Renal pelvis (tissue), 12 donors: ENCODE measurements around the gene HS2ST1. TPM values are rescaled to one million over a fixed set of nuclear protein-coding genes. Genes with fewer than 3 reads are reported as not detected.
"Not testable (repeated sequence)": the region's sequence is repeated elsewhere in the genome, so short reads cannot be mapped to it uniquely, and the experiment has no call there.

Experiments
- DNase-seq: peaks from one replicate; pipeline ENCODE4 v3.0.0-alpha.2; 2013
- long read RNA-seq, 16 experiments: transcript quantifications; one replicate each; lab custom pipeline, GENCODE V29; 2026
- polyA plus RNA-seq, 3 donors: library from polyadenylated mRNA; unstranded; fragments of 120-200 nt; gene quantifications; one replicate each; pipeline ENCODE4 v1.2.1, GENCODE V29; 2013; ENCODE audit not compliant: insufficient read length in 3 of 3

HS2ST1 gene
- 10 to 100 TPM; 37.7 to 42.8 (median 41.7) TPM for polyA plus RNA-seq
- long read RNA-seq, donor 1, full-length matches to known transcripts: 12 of 12 reads
- long read RNA-seq, donor 1, partial matches to known transcripts: 0 of 12 reads
- long read RNA-seq, donor 1, other reads (novel, unspliced or antisense): 0 of 12 reads
- long read RNA-seq, donor 2, full-length matches to known transcripts: 14 of 14 reads
- long read RNA-seq, donor 2, partial matches to known transcripts: 0 of 14 reads
- long read RNA-seq, donor 2, other reads (novel, unspliced or antisense): 0 of 14 reads
- long read RNA-seq, donor 3, full-length matches to known transcripts: 14 of 14 reads
- long read RNA-seq, donor 3, partial matches to known transcripts: 0 of 14 reads
- long read RNA-seq, donor 3, other reads (novel, unspliced or antisense): 0 of 14 reads
- long read RNA-seq, donor 4, full-length matches to known transcripts: 4 of 4 reads
- long read RNA-seq, donor 4, partial matches to known transcripts: 0 of 4 reads
- long read RNA-seq, donor 4, other reads (novel, unspliced or antisense): 0 of 4 reads
- long read RNA-seq, donor 5, full-length matches to known transcripts: 8 of 8 reads
- long read RNA-seq, donor 5, partial matches to known transcripts: 0 of 8 reads
- long read RNA-seq, donor 5, other reads (novel, unspliced or antisense): 0 of 8 reads
- long read RNA-seq, donor 6, full-length matches to known transcripts: 11 of 11 reads
- long read RNA-seq, donor 6, partial matches to known transcripts: 0 of 11 reads
- long read RNA-seq, donor 6, other reads (novel, unspliced or antisense): 0 of 11 reads
- long read RNA-seq, donor 7, full-length matches to known transcripts: 16 of 22 reads
- long read RNA-seq, donor 7, partial matches to known transcripts: 6 of 22 reads
- long read RNA-seq, donor 7, other reads (novel, unspliced or antisense): 0 of 22 reads
- long read RNA-seq, donor 8, full-length matches to known transcripts: 9 of 9 reads
- long read RNA-seq, donor 8, partial matches to known transcripts: 0 of 9 reads
- long read RNA-seq, donor 8, other reads (novel, unspliced or antisense): 0 of 9 reads
- long read RNA-seq, donor 9, full-length matches to known transcripts: 15 of 15 reads
- long read RNA-seq, donor 9, partial matches to known transcripts: 0 of 15 reads
- long read RNA-seq, donor 9, other reads (novel, unspliced or antisense): 0 of 15 reads
- long read RNA-seq, donor 10, full-length matches to known transcripts: 7 of 15 reads
- long read RNA-seq, donor 10, partial matches to known transcripts: 8 of 15 reads
- long read RNA-seq, donor 10, other reads (novel, unspliced or antisense): 0 of 15 reads
- long read RNA-seq, donor 11, full-length matches to known transcripts: 16 of 16 reads
- long read RNA-seq, donor 11, partial matches to known transcripts: 0 of 16 reads
- long read RNA-seq, donor 11, other reads (novel, unspliced or antisense): 0 of 16 reads
- long read RNA-seq, donor 12, full-length matches to known transcripts: 18 of 18 reads
- long read RNA-seq, donor 12, partial matches to known transcripts: 0 of 18 reads
- long read RNA-seq, donor 12, other reads (novel, unspliced or antisense): 0 of 18 reads
- long read RNA-seq, donor 13, full-length matches to known transcripts: 7 of 7 reads
- long read RNA-seq, donor 13, partial matches to known transcripts: 0 of 7 reads
- long read RNA-seq, donor 13, other reads (novel, unspliced or antisense): 0 of 7 reads
- long read RNA-seq, donor 14: 0 reads
- long read RNA-seq, donor 15, full-length matches to known transcripts: 8 of 13 reads
- long read RNA-seq, donor 15, partial matches to known transcripts: 0 of 13 reads
- long read RNA-seq, donor 15, other reads (novel, unspliced or antisense): 5 of 13 reads
- long read RNA-seq, donor 16, full-length matches to known transcripts: 10 of 15 reads
- long read RNA-seq, donor 16, partial matches to known transcripts: 5 of 15 reads
- long read RNA-seq, donor 16, other reads (novel, unspliced or antisense): 0 of 15 reads

DNA sequence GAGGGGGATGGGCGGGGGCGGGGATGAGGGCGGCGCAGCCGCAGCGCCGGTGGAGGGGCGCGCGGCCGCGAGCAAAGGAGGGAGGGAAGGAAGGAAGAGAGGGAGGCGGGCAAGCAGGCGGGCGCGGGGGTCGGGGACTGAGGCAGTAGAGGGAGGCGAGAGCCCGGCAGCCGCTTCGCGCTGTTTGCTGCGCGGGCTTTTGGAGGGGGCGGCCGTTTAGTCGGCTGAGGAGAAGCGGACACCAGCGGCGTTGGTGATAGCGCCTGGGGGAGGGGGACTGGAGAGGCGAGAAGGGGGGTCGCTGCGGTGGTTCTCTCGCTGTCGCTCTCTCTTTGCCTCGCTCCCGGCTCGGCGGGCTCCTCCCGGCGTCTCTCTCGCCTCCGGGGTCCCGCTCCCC is at the start of gene HS2ST1:
Gene HS2ST1 (plus strand): TSS at position 35 of the 397 bp plus-strand sequence.
- no peak for DNase-seq

DNA sequence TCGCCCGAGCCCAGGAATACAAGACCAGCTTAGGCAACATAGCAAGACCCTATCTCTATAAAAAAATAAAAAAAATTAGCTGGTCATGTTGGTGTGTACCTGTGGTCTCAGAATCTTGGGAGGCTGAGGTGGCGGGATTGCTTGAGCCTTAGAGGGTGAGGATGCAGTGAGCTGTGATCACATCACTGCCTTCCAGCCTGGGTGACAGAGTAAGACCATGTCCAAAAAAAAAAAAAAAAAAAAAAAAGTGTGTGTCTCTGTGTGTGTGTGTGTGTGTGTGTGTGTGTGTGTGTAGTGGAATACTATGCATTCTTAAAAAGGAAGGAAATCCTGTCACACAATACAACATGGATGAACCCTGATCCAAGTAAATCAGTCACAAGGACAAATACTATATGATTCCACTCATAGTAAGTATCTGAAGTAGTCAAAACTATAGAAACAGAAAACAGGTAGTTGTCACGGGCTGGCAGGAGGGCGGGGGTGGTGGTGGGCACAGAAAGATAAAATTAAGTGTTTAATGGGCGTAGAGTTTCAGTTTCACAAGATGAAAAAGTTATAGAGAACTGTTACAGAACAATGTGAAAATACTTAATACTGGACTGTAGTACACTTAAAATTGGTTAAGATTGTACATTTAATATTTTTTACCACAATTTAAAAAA is 48.3 kb upstream of the HS2ST1 start:
- DNase-seq: no peak

DNA sequence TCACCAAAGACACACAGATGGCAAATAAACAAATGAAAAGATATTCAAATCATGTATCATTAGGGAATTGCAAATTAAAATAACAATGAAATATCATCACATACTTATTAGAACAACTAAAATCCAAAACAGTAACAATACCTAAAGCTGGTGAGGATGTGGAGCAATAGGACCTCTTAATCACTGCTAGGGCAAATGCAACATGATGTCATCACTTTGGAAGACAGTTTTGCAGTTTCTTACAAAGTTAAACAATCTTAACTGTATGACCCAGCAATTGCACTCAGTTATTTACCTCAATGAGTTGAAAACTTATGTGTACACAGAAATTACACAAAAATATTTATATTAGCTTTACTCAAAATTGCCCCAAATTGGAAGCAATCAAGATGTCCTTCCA is 47.8 kb upstream of the HS2ST1 start:
- DNase-seq: no peak

DNA sequence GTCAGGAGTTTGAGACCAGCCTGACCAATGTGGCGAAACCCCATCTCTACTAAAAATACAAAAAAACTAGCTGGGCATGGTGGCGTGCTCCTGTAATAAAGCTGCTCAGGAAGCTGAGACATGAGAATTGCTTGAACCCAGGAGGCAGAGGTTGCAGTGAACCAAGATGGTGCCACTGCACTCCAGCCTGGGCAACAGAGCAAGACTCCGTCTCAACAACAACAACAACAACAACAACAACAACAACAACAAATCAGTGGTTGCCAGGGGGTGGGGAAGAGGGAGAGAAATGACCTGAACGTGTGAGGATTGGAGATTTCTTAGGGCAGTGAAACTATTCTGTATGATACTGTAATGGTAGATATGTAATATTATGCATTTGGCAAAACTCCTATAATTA is 47.2 kb upstream of the HS2ST1 start:
- not testable (repeated sequence) for DNase-seq

DNA sequence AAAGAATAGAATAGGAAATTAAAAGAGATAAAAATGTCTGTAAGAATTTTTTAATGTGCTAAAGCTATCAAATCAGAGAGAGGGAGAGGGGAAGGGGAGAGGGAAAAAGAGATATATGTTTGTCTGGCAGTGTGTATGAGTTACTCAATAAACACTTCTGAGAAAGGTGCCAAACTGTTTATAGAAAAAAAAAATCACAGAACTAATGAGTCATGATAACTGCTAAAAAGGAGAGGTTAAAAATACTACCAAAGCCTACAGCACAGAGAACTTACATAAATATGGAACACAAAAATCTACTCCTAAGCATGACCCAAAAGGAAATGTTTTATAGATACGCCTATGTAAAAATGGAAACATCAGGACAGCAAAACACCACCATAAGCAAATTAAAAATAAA is 46.0 kb upstream of the HS2ST1 start:
- DNase-seq: no peak

DNA sequence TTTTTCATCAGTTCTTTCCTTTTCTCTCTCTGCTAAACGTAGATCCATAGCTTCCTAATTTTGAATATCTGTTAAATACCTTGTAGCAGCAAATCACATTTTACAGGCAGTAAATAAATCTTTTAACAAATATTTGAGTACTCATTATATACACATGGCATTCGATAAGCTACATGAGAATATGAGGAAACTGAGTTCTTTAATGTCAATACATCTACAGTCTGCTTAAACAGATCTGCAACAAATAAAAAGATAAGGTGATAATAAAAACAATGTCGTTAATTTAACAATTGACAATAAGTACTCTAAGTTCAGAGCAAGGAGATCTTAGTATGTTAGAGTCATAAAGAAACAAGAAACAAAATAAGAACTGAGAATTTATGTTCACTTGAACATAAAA is 43.4 kb upstream of the HS2ST1 start:
- no peak for DNase-seq

DNA sequence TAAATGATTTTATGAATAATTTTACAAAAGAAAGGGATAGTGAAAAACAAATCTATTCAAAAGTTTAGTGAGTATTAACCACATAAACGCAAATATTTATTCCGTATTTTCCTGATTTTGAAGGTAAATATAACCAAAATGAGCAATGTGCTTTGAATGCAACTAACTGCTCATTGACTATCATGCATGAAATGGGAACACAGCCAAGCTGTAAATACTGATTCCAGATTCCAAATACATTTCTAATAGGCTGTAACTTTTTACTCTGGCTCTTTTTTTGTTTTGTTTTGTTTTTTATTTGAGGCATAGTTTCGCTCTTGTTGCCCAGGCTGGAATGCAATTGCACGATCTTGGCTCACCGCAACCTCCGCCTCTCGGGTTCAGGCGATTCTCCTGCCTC is 42.3 kb upstream of the HS2ST1 start:
- no peak for DNase-seq

DNA sequence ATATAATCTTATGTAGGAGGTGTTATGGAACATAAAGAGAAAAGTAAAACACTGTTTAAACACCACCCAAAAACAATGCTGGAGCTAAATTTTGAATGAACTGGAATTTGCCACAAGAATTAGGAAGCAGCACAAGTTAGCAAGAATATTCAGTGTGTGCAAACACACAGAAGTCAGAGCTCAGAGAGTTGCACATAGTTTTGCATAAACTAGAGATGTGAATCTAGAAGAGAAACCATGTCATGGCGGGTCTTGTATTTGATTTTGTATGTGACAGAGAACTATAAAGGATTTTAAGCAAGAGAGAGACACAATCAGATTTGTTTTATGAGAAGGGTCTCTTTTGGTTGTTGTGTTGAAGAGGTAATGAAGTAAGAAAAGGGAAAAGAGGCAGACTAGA is 38.7 kb upstream of the HS2ST1 start:
- DNase-seq: no peak

DNA sequence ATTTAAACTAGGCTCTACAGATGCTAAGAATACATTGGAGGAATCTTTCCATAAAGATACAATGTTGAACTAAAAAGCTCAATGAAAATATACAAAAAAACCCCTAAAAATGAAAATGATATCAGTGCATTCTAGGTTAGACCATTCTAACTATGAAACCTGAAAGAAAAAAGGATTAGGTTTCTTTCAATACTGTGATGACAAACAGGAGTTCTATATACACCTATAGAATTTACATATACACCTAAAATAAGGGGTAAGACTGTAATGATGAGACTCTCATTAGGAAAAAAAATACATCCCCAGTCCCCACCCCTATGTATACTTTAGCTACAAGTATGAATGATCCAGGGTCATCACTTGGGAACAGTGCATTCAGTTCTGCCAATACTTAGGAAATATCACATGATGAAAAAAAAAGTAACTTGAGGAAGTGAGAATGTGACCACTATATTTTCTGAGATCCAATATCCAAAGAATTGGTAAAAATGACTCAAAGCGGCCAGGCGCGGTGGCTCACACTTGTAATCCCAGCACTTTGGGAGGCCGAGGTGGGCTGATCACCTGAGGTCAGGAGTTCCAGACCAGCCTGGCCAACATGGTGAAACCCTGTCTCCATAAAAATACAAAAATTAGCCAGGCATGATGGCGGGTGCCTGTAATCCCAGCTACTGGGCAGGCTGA is 26.8 kb upstream of the HS2ST1 start:
- no peak for DNase-seq

DNA sequence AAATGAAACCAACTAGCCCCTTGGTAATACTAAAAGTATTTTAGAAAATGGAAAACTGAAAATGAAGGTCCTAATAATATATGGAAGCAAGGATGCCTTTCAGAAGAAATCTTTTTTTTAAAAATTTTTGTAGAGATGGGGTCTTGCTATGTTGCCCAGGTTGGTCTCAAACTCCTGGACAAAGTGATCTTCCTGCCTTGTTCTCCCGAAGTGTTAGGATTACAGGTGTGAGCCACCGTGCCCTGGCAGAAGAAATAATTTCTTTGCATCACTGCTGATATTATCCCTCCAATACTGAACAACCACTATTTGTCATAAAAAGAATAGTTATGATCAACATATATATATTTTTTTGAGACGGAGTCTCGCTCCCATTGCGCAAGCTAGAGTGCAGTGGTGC is 26.1 kb upstream of the HS2ST1 start:
- DNase-seq: no peak

DNA sequence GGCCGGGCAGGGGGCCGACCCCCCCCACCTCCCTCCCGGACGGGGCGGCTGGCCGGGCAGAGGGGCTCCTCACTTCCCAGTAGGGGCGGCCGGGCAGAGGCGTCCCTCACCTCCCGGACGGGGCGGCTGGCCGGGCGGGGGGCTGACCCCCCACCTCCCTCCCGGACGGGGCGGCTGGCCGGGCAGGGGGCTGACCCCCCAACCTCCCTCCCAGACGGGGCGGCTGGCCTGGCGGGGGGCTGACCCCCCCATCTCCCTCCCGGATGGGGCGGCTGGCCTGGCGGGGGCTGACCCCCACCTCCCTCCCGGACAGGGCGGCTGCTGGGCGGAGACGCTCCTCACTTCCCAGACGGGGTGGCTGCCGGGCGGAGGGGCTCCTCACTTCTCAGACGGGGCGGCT is 15.0 kb upstream of the HS2ST1 start:
- DNase-seq: not testable (repeated sequence)

DNA sequence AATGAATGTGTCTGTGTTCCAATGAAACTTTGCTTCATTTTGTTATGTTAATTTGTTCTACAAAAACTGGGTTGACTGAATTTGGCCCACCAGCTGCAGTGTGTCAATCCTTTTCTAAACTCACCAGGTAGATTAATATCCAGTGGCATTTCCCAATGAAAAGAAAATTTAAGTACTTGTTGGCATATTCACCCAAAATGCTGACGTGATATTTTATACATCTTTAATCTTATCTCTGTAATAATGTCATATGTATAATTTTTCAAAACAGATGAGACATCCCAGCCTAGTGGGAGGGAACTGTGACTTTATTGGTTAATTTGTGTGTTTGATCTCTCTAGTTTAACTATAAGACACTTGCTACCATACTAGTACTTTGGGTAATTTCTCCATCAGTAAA is 8.6 kb upstream of the HS2ST1 start:
- DNase-seq: no peak

DNA sequence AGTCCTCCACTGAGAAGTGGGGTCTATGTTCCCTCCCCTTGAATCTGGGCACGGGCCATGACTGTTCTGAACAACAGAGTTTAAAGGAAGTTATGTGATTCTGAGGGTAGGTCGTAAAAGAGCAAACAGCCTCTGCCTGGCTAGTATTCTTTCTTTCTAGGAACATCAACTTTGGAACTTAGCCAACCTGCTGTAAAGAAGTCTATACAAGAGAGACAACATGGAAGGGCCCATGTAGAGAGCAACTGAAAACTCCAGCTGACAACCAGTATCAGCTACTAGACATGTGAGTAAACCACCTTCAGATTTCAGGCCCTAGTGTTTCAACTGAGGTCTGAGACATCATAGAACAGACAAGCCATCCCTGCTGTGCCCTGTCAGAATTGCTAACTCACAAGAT is 8.0 kb upstream of the HS2ST1 start:
- DNase-seq: no peak

DNA sequence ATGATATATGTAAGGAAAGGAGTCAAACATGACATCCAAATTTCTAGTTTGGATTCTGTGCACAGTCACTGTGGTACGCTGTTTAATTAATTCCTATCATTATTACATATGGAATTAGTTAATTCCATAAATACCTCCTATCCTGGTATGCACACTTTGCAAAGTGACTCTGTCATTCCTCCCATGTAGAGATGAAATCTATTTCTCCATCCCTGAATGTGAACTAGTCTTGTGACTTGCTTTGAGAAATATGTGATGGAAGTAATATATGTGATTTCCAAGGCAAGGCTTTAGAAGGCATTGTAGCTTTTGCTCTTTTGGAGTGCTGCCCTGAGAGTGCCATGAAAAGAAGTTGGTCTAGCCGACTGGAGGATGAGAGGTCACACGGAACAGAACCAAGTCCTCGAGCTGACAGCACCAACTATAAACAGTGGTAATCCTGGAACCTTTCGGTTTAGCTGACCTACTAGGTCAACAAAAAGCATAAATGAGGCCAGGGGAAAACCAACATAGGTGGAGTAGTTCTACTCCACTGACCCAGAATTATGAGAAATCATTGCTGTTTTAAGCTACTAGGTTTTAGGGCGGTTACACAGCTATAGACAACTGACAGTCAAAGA is 2.0 kb upstream of the HS2ST1 start:
- DNase-seq: no peak

DNA sequence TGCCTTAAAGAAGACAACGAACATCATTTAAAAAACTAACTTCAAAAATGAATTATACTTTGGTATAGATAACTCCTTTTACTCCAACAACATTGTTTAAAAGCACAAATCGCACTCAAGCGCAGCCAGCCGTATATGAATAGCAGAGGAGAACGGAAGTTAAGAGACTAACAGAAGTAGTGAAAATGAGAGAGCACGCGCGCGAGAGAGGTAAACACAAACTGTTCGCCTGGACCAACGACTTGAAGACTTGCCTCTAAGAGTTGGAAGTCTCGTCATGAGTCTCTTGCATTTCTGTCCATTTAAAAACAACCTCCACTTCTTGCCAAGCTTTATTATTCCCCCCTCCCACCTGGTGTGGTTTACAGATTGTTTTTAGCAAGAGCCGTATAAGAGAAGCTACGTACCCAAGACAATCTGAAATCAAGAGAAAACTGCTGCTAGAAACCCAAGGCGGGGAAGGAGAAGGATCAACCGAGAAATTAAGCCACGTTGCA is 988 bp upstream of the HS2ST1 start:
- peak; percentile 24 for DNase-seq

DNA sequence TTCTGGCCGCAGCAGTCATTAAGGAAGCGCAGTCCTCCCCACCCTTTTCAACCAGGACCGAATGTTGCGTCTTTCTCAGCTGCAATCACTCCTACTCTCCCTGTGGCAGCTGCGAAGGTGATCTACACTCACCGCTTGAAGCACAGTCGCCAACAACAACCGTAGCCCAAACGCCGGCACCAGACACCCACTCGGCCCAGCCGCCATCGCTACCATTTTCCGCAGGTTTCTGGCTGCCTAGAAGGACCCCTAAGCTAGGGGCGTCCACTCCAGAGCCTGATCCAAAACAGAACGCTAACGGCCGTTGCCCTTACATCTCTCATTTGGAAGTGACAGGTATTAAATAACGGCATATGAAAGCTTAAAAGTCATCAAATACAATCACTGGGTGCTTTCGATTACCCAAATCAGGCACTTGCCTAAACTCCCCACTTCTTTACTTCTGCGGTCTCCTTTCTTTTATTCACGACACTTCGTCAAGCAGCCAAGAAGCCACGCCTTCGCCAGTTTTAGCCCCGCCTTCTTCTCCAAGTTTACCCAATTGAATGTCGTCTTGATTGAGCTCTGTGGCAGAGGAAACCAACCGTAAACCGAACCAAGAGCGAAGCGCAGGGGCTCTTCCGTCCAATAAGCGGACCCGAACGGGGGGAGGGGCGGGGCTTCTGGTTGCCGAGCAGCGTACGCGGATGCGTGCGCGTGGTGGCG is 387 bp upstream of the HS2ST1 start, which contains the start of gene SELENOF:
Gene SELENOF (minus strand): TSS at position 231 of the 705 bp plus-strand sequence. CDS start 15 bp downstream, at position 216.
- DNase-seq: peak; percentile 100

DNA sequence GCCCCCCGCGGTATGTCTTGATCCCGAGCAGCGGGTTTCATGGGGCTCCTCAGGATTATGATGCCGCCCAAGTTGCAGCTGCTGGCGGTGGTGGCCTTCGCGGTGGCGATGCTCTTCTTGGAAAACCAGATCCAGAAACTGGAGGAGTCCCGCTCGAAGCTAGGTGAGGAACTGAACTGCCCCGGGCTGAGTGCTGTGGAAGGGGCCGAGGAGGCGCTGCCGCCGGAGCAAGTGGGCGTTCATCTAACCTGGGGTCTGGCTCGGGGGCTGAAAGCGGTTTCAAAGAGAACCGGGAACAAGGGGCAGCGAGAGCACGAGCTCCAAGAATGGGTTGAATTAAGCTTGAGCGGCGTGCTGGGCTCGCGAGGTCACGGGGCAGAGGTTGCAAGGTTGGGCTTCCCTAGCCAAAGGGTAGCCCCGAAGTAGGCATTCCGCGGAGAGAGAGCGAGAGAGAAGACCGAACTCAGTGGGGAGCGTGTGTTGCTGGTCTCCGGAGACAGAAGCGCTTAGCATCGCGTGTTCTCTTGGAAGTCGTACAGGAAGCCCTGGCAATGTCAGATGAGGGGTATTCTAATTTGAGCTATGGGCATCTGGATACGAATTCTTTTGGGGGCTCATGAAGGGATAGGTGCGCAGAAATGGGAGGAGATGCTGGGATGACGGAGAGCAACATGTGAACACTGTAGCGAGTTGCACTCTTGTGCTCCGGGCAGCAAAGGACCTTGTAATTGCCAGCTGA is 732 bp downstream of the HS2ST1 start:
- DNase-seq: peak; percentile 57
